HCT116 (cell line): ENCODE measurements around the gene OSBPL5. TPM values are rescaled to one million over a fixed set of nuclear protein-coding genes. Genes with fewer than 3 reads are reported as not detected.

Source experiments
- ATAC-seq: fragments of 200-7000 bp; cut with Tn5 transposase; 2 replicates; pipeline ENCODE4 v1.9.1; 2020; ENCODE audit warnings: mild to moderate bottlenecking, moderate library complexity
- BruUV-seq: library from RNA; stranded (reverse); fragments of 400-500 nt; replicated peaks from 2 replicates; lab custom pipeline; 2021; lab: Mats Ljungman, UMichigan
- CTCF ChIA-PET: fragments of 300-600 bp; sonication (Branson Sonifier 250); formaldehyde crosslinking; loops from one replicate; lab custom pipeline; 2021; ENCODE audit warnings: antibody characterized with exemption; lab: Charles Lee
- POLR2A ChIA-PET: fragments of 300-600, 350-600 bp; sonication (Branson Sonifier 250); formaldehyde crosslinking; loops from one replicate; lab custom pipeline; 2021; ENCODE audit warnings: antibody characterized with exemption; lab: Charles Lee
- RAD21 ChIA-PET, 2 experiments: fragments of 300-600 bp; sonication (Branson Sonifier 250); formaldehyde crosslinking; loops; one replicate each; lab custom pipeline; 2023; ENCODE audit warnings: low total read pairs in 2 of 2; ENCODE audit not compliant: uncharacterized antibody in 2 of 2, unreplicated experiment in 2 of 2, low non-redundant PET in 1 of 2; lab: Charles Lee
- DNase-seq: peaks from one replicate; pipeline ENCODE4 v3.0.0-alpha.2; 2010; ENCODE audit warnings: low read depth, low spot score
- H2AFZ ChIP-seq: fragments of 200-600 bp; shearing (Covaris generic), sonication (generic); 2 replicates; pipeline ENCODE4 v1.6.1; 2017; ENCODE audit warnings: low read depth, mixed run types, mixed read lengths, antibody characterized with exemption, low read length; ENCODE audit not compliant: poor library complexity, severe bottlenecking
- H3K27ac ChIP-seq: 2 replicates; pipeline ENCODE4 v1.5.1; 2012; ENCODE audit warnings: low read depth, low read length
- H3K27me3 ChIP-seq: fragments of 200-600 bp; sonication (generic); 2 replicates; pipeline ENCODE4 v1.6.1; 2016; ENCODE audit warnings: mixed run types, low read length, mixed read lengths; ENCODE audit not compliant: insufficient read depth
- H3K36me3 ChIP-seq, 2 experiments: fragments of 200-500 bp in 1 of 2; fragments of 200-600 bp in 1 of 2; sonication (Bioruptor generic) in 1 of 2; sonication (generic) in 1 of 2; 2 replicates each; pipeline versions ENCODE4 v1.5.1 to v1.6.1; 2014 to 2016; ENCODE audit warnings: low read length in 2 of 2, inconsistent platforms in 1 of 2, mixed read lengths in 1 of 2, mixed run types in 1 of 2; ENCODE audit not compliant: insufficient read depth in 2 of 2, control insufficient read depth in 1 of 2
- H3K4me1 ChIP-seq, 2 experiments: fragments of 200-600 bp in 1 of 2; sonication (generic) in 1 of 2; 2 replicates each; pipeline versions ENCODE4 v1.5.1 to v1.6.1; 2012 to 2017; ENCODE audit warnings: low read length in 2 of 2, inconsistent platforms in 1 of 2, mild to moderate bottlenecking in 1 of 2, mixed read lengths in 1 of 2, mixed run types in 1 of 2, moderate library complexity in 1 of 2; ENCODE audit not compliant: insufficient read depth in 2 of 2, control insufficient read depth in 1 of 2
- H3K4me2 ChIP-seq: fragments of 200-600 bp; sonication (generic); 2 replicates; pipeline ENCODE4 v1.6.1; 2017; ENCODE audit warnings: mixed run types, low read length, mixed read lengths
- H3K4me3 ChIP-seq, 2 experiments: fragments of 200-600 bp in 1 of 2; sonication (generic) in 1 of 2; replicated peaks in 1 of 2; 2 replicates each; pipeline ENCODE4 v1.5.1; 2011 to 2016; ENCODE audit warnings: low read length in 2 of 2, control low read depth in 1 of 2, low read depth in 1 of 2, mild to moderate bottlenecking in 1 of 2, mixed read lengths in 1 of 2, mixed run types in 1 of 2
- H3K79me2 ChIP-seq: fragments of 200-600 bp; sonication (generic); 2 replicates; pipeline ENCODE4 v1.6.1; 2017; ENCODE audit warnings: mild to moderate bottlenecking, mixed run types, low read length, moderate library complexity, mixed read lengths; ENCODE audit not compliant: insufficient read depth
- H3K9ac ChIP-seq: fragments of 200-600 bp; sonication (generic); 2 replicates; pipeline ENCODE4 v1.6.1; 2016; ENCODE audit warnings: low read length, mixed read lengths
- H3K9me2 ChIP-seq: fragments of 200-600 bp; sonication (generic), shearing (Covaris generic); 2 replicates; pipeline ENCODE4 v1.6.1; 2017; ENCODE audit warnings: mixed run types, mild to moderate bottlenecking, moderate library complexity; ENCODE audit not compliant: insufficient read depth
- H3K9me3 ChIP-seq, 2 experiments: fragments of 200-500 bp in 1 of 2; fragments of 200-600 bp in 1 of 2; sonication (Bioruptor generic) in 1 of 2; sonication (generic) in 1 of 2; 2 replicates each; pipeline ENCODE4 v1.6.1; 2014 to 2017; ENCODE audit warnings: low read length in 2 of 2, mixed read lengths in 2 of 2, inconsistent platforms in 1 of 2, low read depth in 1 of 2, mild to moderate bottlenecking in 1 of 2, mixed run types in 1 of 2, moderate library complexity in 1 of 2; ENCODE audit not compliant: control insufficient read depth in 1 of 2, insufficient read depth in 1 of 2
- H4K20me1 ChIP-seq: fragments of 200-600 bp; sonication (generic), shearing (Covaris generic); 2 replicates; pipeline ENCODE4 v1.6.1; 2017; ENCODE audit warnings: mixed run types, mild to moderate bottlenecking, moderate library complexity; ENCODE audit not compliant: insufficient read depth
- CBX3 ChIP-seq: IDR thresholded peaks from 2 replicates; pipeline ENCODE4 v1.6.1; 2012; ENCODE audit warnings: low read depth
- EGR1 ChIP-seq: IDR thresholded peaks from 2 replicates; pipeline ENCODE4 v1.6.1; 2012; ENCODE audit warnings: low read depth
- ELF1 ChIP-seq: IDR thresholded peaks from 2 replicates; pipeline ENCODE4 v1.6.1; 2012; ENCODE audit warnings: low read depth, borderline replicate concordance
- EZH2 ChIP-seq: fragments of 200-600 bp; sonication (generic); IDR thresholded peaks from 2 replicates; pipeline ENCODE4 v1.6.1; 2017; ENCODE audit warnings: antibody characterized with exemption, mixed run types
- JUND ChIP-seq: IDR thresholded peaks from 2 replicates; pipeline ENCODE4 v1.6.1; 2012
- RAD21 ChIP-seq: IDR thresholded peaks from 2 replicates; pipeline ENCODE4 v1.6.1; 2012; ENCODE audit warnings: low read depth, mild to moderate bottlenecking
- SIN3A ChIP-seq: IDR thresholded peaks from 2 replicates; pipeline ENCODE4 v1.6.1; 2012; ENCODE audit warnings: low read depth
- SRF ChIP-seq: IDR thresholded peaks from 2 replicates; pipeline ENCODE4 v1.6.1; 2012; ENCODE audit warnings: low read depth
- YY1 ChIP-seq: IDR thresholded peaks from 2 replicates; pipeline ENCODE4 v1.6.1; 2011; ENCODE audit warnings: low read length, low read depth, moderate library complexity, mild to moderate bottlenecking; ENCODE audit not compliant: insufficient replicate concordance; ENCODE audit errors: extremely low read depth
- intact Hi-C: fragments of 100-400 bp; cut with micrococcal nuclease; formaldehyde crosslinking; loops from 2 replicates; pipeline ENCODE4 v1.10.0; 2022
- total RNA-seq: library from RNA; stranded (reverse); gene quantifications from one replicate; pipeline ENCODE4 v1.2.1, GENCODE V29; 2021; ENCODE audit not compliant: unreplicated experiment
- TF ChIP-seq, protein P1 (sequence below): IDR thresholded peaks from 2 replicates; pipeline ENCODE4 v1.6.1; 2012
- TF ChIP-seq, protein P2 (sequence below): IDR thresholded peaks from 2 replicates; pipeline ENCODE4 v1.6.1; 2012

The OSBPL5 gene
- total RNA-seq, 1 experiment from 2014 or later, result 44.2 TPM

DNA sequence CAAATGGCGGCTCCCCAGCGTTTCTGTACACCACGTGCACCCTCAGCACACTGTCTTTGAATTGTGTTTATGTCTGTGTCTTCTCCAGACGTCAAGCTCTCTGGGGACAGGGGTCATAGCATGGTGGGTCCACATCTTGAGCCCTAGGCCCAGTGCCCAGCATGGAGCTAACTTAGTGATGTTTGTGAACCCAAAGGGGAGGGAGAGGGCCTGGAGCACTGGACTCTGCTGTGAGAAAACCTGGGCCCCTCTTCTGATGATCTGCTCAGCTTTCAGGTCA is 49.2 kb upstream of the OSBPL5 start:
- no peak for TF ChIP-seq CBX3
- no peak for TF ChIP-seq YY1
- TF ChIP-seq SIN3A, result no peak
- TF ChIP-seq EZH2, result no peak
- TF ChIP-seq, protein P1, sequence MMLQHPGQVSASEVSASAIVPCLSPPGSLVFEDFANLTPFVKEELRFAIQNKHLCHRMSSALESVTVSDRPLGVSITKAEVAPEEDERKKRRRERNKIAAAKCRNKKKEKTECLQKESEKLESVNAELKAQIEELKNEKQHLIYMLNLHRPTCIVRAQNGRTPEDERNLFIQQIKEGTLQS, result no peak
- no peak for TF ChIP-seq ELF1
- TF ChIP-seq SRF, result no peak
- no peak for TF ChIP-seq EGR1
- TF ChIP-seq, all 23 proteins: peak for 0
- H4K20me1 ChIP-seq, result no peaks in the 10 kb centered on the region
- no peak overlapping the region for H3K4me3 ChIP-seq
- DNase-seq, result no peak
- H3K4me2 ChIP-seq, result no peak overlapping the region
- H3K9me3 ChIP-seq, result no peaks in the 10 kb centered on the region
- H3K9ac ChIP-seq, result no peak overlapping the region
- no TSS peak for BruUV-seq
- intact Hi-C loops, result no loop called here
- ChIA-PET RAD21 (no interaction called here), POLR2A (no interaction called here), CTCF (no interaction called here)
- no peaks in the 10 kb centered on the region for H3K9me2 ChIP-seq
- H2AFZ ChIP-seq, result no peak overlapping the region
- no peak for ATAC-seq
- no peaks in the 10 kb centered on the region for H3K27me3 ChIP-seq
- no peaks in the 10 kb centered on the region for H3K36me3 ChIP-seq
- H3K27ac ChIP-seq, result no peak overlapping the region
- peaks cover 0 to 5% of the 10 kb centered on the region in 2 experiments; a peak in 1 of 4 replicates for H3K4me1 ChIP-seq
- no peaks in the 10 kb centered on the region for H3K79me2 ChIP-seq

DNA sequence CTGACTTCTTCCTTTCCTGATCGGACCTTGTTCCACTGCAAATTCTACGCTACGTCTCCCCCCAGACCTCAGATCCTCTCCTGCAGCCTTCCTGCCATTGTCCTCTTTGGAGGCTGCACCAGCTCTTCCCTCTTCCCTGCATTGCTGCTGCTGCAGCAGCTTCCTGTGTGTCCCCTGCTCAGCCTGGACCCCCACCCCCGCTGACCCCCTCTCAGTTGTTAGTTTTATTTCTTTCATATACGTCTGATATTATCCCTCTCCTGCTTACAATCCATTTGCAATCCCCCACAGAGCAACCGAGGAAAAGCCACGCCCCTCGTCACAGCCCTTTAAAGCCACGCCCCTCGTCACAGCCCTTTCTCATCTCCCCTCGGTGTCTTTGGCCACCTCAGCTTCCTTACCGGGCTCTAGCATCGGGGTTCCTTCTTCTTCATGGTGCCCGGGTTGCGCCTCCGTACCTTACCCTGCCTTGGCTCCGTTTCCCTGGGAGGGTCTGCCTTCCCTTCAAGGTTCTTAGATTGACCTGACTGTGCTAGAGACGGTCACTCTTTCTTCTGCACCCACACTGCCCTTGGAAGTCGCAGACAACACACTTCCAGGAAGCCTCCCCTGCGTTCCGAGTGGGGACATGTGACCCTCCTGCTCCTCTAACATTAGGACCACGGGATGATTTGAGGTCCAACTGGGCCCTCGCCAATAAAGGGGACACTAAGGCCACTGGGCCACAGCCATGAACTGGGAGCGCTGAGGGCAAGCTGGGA is 48.7 kb upstream of the OSBPL5 start:
- H3K79me2 ChIP-seq, result no peaks in the 10 kb centered on the region
- H3K9ac ChIP-seq, result no peak overlapping the region
- no TSS peak for BruUV-seq
- TF ChIP-seq EZH2 (no peak), SIN3A (no peak), JUND (no peak), RAD21 (no peak)
- TF ChIP-seq, protein P2, sequence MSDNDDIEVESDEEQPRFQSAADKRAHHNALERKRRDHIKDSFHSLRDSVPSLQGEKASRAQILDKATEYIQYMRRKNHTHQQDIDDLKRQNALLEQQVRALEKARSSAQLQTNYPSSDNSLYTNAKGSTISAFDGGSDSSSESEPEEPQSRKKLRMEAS, result no peak
- H4K20me1 ChIP-seq, result no peaks in the 10 kb centered on the region
- no peak overlapping the region for H3K4me3 ChIP-seq
- H3K27me3 ChIP-seq, result no peaks in the 10 kb centered on the region
- no peaks in the 10 kb centered on the region for H3K9me3 ChIP-seq
- peaks cover 0 to 5% of the 10 kb centered on the region in 2 experiments; a peak in 1 of 4 replicates for H3K4me1 ChIP-seq
- CTCF ChIA-PET, result no interaction called here
- H3K36me3 ChIP-seq, result no peaks in the 10 kb centered on the region
- H2AFZ ChIP-seq, result no peak overlapping the region
- H3K27ac ChIP-seq, result no peak overlapping the region
- ATAC-seq (no peak), DNase-seq (no peak)
- no peak overlapping the region for H3K4me2 ChIP-seq
- H3K9me2 ChIP-seq, result no peaks in the 10 kb centered on the region
- RAD21 ChIA-PET, result no interaction called here
- POLR2A ChIA-PET, result no interaction called here
- intact Hi-C loops, result no loop called here
